Fibroblast of lung (primary cell): Measurements from ENCODE around the gene ATP8A1. TPM values are rescaled to one million over a fixed set of nuclear protein-coding genes. Genes with fewer than 3 reads are reported as not detected.

Source experiments
- DNase-seq, 2 donors: peaks; one replicate each; pipeline versions ENCODE4 v3.0.0 to v3.0.0-alpha.2; 2010; ENCODE audit warnings: low read depth in 2 of 2
- H2AFZ ChIP-seq: 2 replicates; pipeline ENCODE4 v1.5.1; 2012; ENCODE audit warnings: low read length, control low read depth, inconsistent platforms
- H3K27ac ChIP-seq: 2 replicates; pipeline ENCODE4 v1.5.1; 2011; ENCODE audit warnings: low read length, control low read depth; ENCODE audit not compliant: insufficient read depth
- H3K27me3 ChIP-seq: 2 replicates; pipeline ENCODE4 v1.5.1; 2011; ENCODE audit warnings: mild to moderate bottlenecking, low read length; ENCODE audit not compliant: control insufficient read depth, insufficient read depth
- H3K36me3 ChIP-seq: 2 replicates; pipeline ENCODE4 v1.5.1; 2011; ENCODE audit warnings: low read length; ENCODE audit not compliant: control insufficient read depth, insufficient read depth
- H3K4me1 ChIP-seq: 2 replicates; pipeline ENCODE4 v1.5.1; 2011; ENCODE audit warnings: low read length; ENCODE audit not compliant: control insufficient read depth, insufficient read depth; ENCODE audit errors: extremely low read depth
- H3K4me2 ChIP-seq: 2 replicates; pipeline ENCODE4 v1.5.1; 2011; ENCODE audit warnings: low read length, control low read depth; ENCODE audit not compliant: insufficient read depth; ENCODE audit errors: extremely low read depth
- H3K4me3 ChIP-seq, 4 experiments: fragments of 200-600 bp in 1 of 4; sonication (generic) in 1 of 4; replicated peaks in 1 of 4; 2 replicates each; pipeline ENCODE4 v1.5.1; 2011 to 2016; ENCODE audit warnings: low read length in 4 of 4, low read depth in 3 of 4, mild to moderate bottlenecking in 3 of 4, control low read depth in 2 of 4, inconsistent platforms in 1 of 4, mixed read lengths in 1 of 4; ENCODE audit not compliant: insufficient read depth in 1 of 4; ENCODE audit errors: control extremely low read depth in 1 of 4
- H3K79me2 ChIP-seq: 2 replicates; pipeline ENCODE4 v1.5.1; 2012; ENCODE audit warnings: mild to moderate bottlenecking, low read length, inconsistent platforms; ENCODE audit not compliant: control insufficient read depth, insufficient read depth
- H3K9ac ChIP-seq: 2 replicates; pipeline ENCODE4 v1.5.1; 2011; ENCODE audit warnings: mild to moderate bottlenecking, low read length, control low read depth; ENCODE audit not compliant: insufficient read depth
- H3K9me3 ChIP-seq: 2 replicates; pipeline ENCODE4 v1.5.1; 2012; ENCODE audit warnings: low read depth, low read length; ENCODE audit not compliant: control insufficient read depth, insufficient read depth
- H4K20me1 ChIP-seq: 2 replicates; pipeline ENCODE4 v1.5.1; 2011; ENCODE audit warnings: low read length; ENCODE audit not compliant: control insufficient read depth, insufficient read depth; ENCODE audit errors: extremely low read depth
- EZH2 ChIP-seq: IDR thresholded peaks from 2 replicates; pipeline ENCODE4 v1.5.1; 2012; ENCODE audit warnings: low read length, control low read depth, mild to moderate bottlenecking; ENCODE audit errors: missing control alignments
- polyA plus RNA-seq, 2 donors: library from polyadenylated mRNA; depleted of rRNA in 1 of 2; stranded (reverse) in 1 of 2; unstranded in 1 of 2; fragments of >200 nt; gene quantifications; 2 replicates each; pipeline ENCODE4 v1.2.1, GENCODE V29; 2011 to 2012; ENCODE audit warnings: missing spikeins in 1 of 2
- total RNA-seq: library from RNA; depleted of rRNA; stranded (reverse); fragments of >200 nt; gene quantifications from 2 replicates; pipeline ENCODE4 v1.2.1, GENCODE V29; 2014
- TF ChIP-seq, protein P1 (sequence below), 2 donors: IDR thresholded peaks in 1 of 2; conservative IDR thresholded peaks in 1 of 2; 1 replicate in 1 of 2; 2 replicates in 1 of 2; pipeline ENCODE4 v1.5.1; 2011 to 2012; ENCODE audit warnings: low read length in 2 of 2, control low read depth in 1 of 2, inconsistent platforms in 1 of 2, low read depth in 1 of 2, mild to moderate bottlenecking in 1 of 2

Gene ATP8A1
- total and polyA plus RNA-seq, 2 donors (not counting 1 experiment from before 2014, with no cell fraction given): 0.36 to 4.8 TPM

DNA sequence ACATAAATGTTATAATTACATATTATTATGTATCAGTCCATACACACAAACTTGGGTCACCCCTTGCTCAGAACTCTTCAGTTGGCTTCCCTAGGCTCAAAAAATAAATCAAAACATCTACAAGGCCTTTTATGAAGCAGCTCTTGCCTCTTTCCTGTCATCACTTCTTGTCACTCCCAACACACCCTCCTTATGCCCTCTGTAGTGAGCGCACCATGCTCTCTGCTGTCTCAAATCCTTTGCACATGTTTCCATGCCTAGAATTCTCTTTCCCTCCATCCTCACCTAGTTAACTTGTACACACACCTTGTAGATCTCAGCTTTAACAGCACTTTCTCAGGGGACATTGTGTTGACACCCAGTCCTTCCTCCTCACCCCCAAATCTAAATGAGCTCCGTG is 53.0 kb downstream of the ATP8A1 start:
- Histone ChIP-seq H3K4me1 (no peaks in the 10 kb centered on the region), H3K27me3 (no peaks in the 10 kb centered on the region), H3K9ac (no peak overlapping the region), H2AFZ (no peak overlapping the region), H3K79me2 (no peaks in the 10 kb centered on the region), H3K27ac (no peak overlapping the region), H3K36me3 (no peaks in the 10 kb centered on the region), H4K20me1 (no peaks in the 10 kb centered on the region), H3K4me3 (no peak overlapping the region), H3K9me3 (no peaks in the 10 kb centered on the region), H3K4me2 (no peak overlapping the region)
- DNase-seq: no peak
- TF ChIP-seq EZH2: no peak
- TF ChIP-seq, protein P1, sequence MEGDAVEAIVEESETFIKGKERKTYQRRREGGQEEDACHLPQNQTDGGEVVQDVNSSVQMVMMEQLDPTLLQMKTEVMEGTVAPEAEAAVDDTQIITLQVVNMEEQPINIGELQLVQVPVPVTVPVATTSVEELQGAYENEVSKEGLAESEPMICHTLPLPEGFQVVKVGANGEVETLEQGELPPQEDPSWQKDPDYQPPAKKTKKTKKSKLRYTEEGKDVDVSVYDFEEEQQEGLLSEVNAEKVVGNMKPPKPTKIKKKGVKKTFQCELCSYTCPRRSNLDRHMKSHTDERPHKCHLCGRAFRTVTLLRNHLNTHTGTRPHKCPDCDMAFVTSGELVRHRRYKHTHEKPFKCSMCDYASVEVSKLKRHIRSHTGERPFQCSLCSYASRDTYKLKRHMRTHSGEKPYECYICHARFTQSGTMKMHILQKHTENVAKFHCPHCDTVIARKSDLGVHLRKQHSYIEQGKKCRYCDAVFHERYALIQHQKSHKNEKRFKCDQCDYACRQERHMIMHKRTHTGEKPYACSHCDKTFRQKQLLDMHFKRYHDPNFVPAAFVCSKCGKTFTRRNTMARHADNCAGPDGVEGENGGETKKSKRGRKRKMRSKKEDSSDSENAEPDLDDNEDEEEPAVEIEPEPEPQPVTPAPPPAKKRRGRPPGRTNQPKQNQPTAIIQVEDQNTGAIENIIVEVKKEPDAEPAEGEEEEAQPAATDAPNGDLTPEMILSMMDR (conservative IDR thresholded peaks at IDR 0.05 in 1 of 2, IDR thresholded peaks at IDR 0.05 in 1 of 2; ENCODE audit: low read depth in 1 of 2, low read length in 2 of 2): no peak

DNA sequence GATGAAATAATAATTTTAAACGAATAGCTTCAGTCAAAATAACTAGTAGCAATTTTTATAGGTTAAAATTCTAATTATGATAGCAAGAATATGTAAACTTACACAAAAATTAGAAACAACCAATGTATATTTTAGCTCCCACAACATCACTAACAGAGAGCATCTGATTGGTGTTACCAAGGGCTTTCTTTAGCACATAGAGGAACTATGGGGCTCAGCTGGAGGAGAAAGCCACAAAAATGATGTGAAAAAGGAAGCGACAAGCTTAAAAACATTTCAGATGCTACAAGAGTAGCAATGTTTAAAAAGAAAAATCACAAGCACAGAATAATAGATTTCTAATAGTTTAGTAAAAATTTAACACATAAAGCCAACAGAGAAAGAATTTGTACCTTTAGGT is 56.3 kb downstream of the ATP8A1 start:
- Histone ChIP-seq H3K9me3 (no peaks in the 10 kb centered on the region), H3K36me3 (no peaks in the 10 kb centered on the region), H3K9ac (no peak overlapping the region), H3K79me2 (no peaks in the 10 kb centered on the region), H3K4me3 (no peak overlapping the region), H3K27ac (no peak overlapping the region), H3K4me2 (no peak overlapping the region), H3K27me3 (no peaks in the 10 kb centered on the region), H2AFZ (no peak overlapping the region), H4K20me1 (no peaks in the 10 kb centered on the region), H3K4me1 (no peaks in the 10 kb centered on the region)
- TF ChIP-seq, protein P1 (conservative IDR thresholded peaks at IDR 0.05 in 1 of 2, IDR thresholded peaks at IDR 0.05 in 1 of 2; ENCODE audit: low read depth in 1 of 2, low read length in 2 of 2): no peak
- TF ChIP-seq EZH2: no peak
- DNase-seq: no peak

DNA sequence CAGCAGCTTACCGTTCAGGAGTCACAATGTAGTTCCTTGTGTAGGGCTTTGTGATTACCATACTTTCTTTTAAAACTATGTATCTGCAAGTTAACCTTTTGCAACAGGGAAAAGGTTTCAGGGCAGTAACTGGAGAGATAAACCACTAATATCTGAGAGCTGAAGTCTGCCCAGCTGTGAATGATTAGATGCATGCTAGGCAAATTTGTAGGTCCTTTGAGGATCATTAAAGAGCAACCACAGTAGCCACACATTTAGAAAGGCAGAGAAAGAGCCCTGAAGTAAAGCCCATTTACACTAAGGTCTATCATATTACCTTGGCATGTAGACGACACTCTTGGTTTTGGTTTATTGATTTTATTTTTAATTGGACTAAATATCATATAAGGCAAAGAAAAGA is 60.0 kb downstream of the ATP8A1 start:
- Histone ChIP-seq H3K27ac (no peak overlapping the region), H4K20me1 (no peaks in the 10 kb centered on the region), H3K4me2 (no peak overlapping the region), H3K36me3 (no peaks in the 10 kb centered on the region), H3K9me3 (no peaks in the 10 kb centered on the region), H3K9ac (no peak overlapping the region), H3K27me3 (no peaks in the 10 kb centered on the region), H2AFZ (no peak overlapping the region), H3K79me2 (no peaks in the 10 kb centered on the region), H3K4me1 (no peaks in the 10 kb centered on the region), H3K4me3 (no peak overlapping the region)
- DNase-seq: no peak
- TF ChIP-seq EZH2: no peak
- TF ChIP-seq, protein P1 (conservative IDR thresholded peaks at IDR 0.05 in 1 of 2, IDR thresholded peaks at IDR 0.05 in 1 of 2; ENCODE audit: low read depth in 1 of 2, low read length in 2 of 2): no peak
